ENCODE data around the gene FAAH.

FAAH gene

DNA sequence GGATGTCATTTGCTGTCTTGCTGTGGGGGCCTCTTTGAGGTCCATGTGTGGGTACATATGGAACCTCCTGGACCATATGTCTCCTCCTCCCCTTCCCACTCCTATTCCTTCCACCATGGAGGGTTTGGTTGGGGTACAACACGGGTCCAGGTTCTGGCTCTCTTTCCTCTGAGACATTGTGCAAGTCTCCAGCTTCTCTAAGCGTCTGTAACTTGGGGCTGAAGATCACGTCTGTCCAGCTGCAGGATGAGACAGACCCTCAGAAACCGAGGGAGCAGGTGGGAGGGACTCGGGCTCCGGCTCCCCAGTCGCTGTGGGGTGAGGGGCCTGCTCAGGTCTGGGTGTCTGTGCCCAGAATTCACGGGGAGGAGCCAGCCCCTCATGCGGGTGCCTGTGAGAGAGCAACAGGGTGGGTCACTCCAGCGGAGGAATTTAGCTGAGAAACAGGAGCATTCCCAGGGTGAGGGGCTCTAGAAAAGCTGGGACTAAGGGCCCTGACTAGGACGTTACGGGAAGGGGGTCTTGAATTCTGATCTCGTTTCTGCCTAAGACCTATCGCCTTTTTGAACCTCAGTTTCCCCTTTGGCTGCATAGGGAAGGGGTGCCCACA, 53.5 kb downstream of the FAAH start:
- no peak for TF ChIP-seq POLR2AphosphoS5 (IDR thresholded peaks at IDR 0.05; ENCODE audit: low read depth, low read length)
- TF ChIP-seq TAF1 (IDR thresholded peaks at IDR 0.05; ENCODE audit: borderline replicate concordance, low read depth, low read length): no peak
- TF ChIP-seq POLR2A (IDR thresholded peaks at IDR 0.05; ENCODE audit: low read depth, low read length): no peak
- FAIRE-seq (no peak), DNase-seq (ENCODE audit: insufficient read length) (no peak)

GRCh38 chr1:46448109-46448911, 54.2 kb downstream of the FAAH start:
- DNase-seq (ENCODE audit: insufficient read length) (no peak), FAIRE-seq (no peak)
- TF ChIP-seq TAF1 (IDR thresholded peaks at IDR 0.05; ENCODE audit: borderline replicate concordance, low read depth, low read length): no peak
- TF ChIP-seq POLR2AphosphoS5 (IDR thresholded peaks at IDR 0.05; ENCODE audit: low read depth, low read length): no peak
- no peak for TF ChIP-seq POLR2A (IDR thresholded peaks at IDR 0.05; ENCODE audit: low read depth, low read length)

DNA sequence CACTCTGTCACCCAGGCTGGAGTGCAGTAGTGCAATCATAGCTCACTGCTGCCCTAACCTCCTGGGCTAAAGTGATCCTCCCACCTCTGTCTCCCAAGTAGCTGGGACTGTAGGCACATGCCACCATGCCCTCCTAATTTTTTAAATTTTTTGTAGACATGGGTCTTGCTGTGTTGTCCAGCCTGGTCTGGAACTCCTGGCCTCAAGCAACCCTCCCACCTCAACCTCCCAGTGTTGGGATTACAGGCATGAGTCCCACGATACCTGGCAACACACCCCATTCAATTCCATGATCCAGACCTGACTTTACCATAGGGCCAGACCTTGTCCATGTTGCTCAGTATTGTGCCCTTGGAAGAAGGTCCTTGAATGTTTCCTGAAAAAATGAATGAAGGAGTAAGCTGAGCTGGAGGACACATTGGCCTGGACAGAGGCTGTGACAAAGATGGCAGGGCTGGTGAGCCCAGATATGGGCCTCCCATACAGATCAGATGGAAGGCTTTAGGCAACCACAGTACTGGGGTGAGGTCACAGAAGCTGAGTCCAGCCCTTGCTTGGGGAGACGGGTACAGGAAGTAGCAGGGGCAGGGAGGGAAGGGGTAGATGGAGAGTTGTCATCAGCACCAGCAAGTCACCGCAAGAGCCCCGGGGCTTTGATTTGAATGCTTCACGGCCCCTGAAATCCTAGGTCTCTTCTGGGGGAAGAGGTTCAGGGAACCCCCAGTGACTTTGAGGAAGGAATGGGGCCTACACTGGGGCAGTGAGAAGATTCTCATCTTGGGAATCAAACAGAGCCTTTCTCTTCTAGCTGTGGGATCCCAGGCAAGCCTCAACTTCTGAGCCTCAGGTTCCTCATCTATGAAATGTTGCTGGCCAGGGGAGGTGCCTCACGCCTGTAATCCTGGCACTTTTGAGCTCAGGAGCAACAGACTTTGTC, 55.4 kb downstream of the FAAH start:
- TF ChIP-seq TAF1 (IDR thresholded peaks at IDR 0.05; ENCODE audit: borderline replicate concordance, low read depth, low read length): no peak
- TF ChIP-seq POLR2A (IDR thresholded peaks at IDR 0.05; ENCODE audit: low read depth, low read length): no peak
- no peak for TF ChIP-seq POLR2AphosphoS5 (IDR thresholded peaks at IDR 0.05; ENCODE audit: low read depth, low read length)
- FAIRE-seq (no peak), DNase-seq (ENCODE audit: insufficient read length) (no peak)

GRCh38 chr1:46450160-46450517, 56.0 kb downstream of the FAAH start:
- DNase-seq (ENCODE audit: insufficient read length) (no peak), FAIRE-seq (no peak)
- TF ChIP-seq POLR2A (IDR thresholded peaks at IDR 0.05; ENCODE audit: low read depth, low read length) (no peak), TAF1 (IDR thresholded peaks at IDR 0.05; ENCODE audit: borderline replicate concordance, low read depth, low read length) (no peak), POLR2AphosphoS5 (IDR thresholded peaks at IDR 0.05; ENCODE audit: low read depth, low read length) (no peak)

- DNase-seq (ENCODE audit: insufficient read length): no peak
- FAIRE-seq: no peak
- TF ChIP-seq POLR2AphosphoS5 (IDR thresholded peaks at IDR 0.05; ENCODE audit: low read depth, low read length) (no peak), POLR2A (IDR thresholded peaks at IDR 0.05; ENCODE audit: low read depth, low read length) (no peak)
Observed at GRCh38 chr1:46451948-46452930, 58.1 kb downstream of the FAAH start.

GRCh38 chr1:46452931-46453325, 58.8 kb downstream of the FAAH start:
- TF ChIP-seq TAF1 (IDR thresholded peaks at IDR 0.05; ENCODE audit: borderline replicate concordance, low read depth, low read length) (no peak), POLR2A (IDR thresholded peaks at IDR 0.05; ENCODE audit: low read depth, low read length) (no peak), POLR2AphosphoS5 (IDR thresholded peaks at IDR 0.05; ENCODE audit: low read depth, low read length) (no peak)
- FAIRE-seq (no peak), DNase-seq (ENCODE audit: insufficient read length) (no peak)

GRCh38 chr1:46453449-46453848, 59.3 kb downstream of the FAAH start:
- DNase-seq (ENCODE audit: insufficient read length): no peak
- no peak for FAIRE-seq

DNA sequence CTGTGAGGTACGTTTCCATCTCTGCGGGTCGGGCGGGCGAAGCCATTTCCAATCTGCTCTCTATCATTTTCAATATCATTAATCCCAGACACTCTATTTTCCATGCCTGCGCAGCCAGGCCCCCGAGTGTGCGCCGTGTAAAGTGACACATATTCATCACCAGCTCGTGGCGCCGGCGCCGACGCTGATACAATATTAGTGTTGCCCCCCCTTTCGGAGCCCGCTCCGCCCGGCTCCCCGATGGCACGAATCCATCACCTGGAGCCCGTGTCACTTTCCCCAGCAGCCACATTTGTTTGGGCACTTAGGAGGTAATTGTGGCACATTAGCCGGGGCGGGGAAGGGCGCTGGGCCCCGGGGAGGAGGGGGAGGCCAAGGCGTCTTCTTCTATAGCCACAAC, 61.8 kb downstream of the FAAH start:
- DNase-seq (ENCODE audit: insufficient read length) (no peak), FAIRE-seq (no peak)
- TF ChIP-seq TAF1 (IDR thresholded peaks at IDR 0.05; ENCODE audit: borderline replicate concordance, low read depth, low read length) (no peak), POLR2AphosphoS5 (IDR thresholded peaks at IDR 0.05; ENCODE audit: low read depth, low read length) (no peak), POLR2A (IDR thresholded peaks at IDR 0.05; ENCODE audit: low read depth, low read length) (no peak)

More at GRCh38 chr1:46453449-46453848, 59.3 kb downstream of the FAAH start:
- no peak for TF ChIP-seq POLR2AphosphoS5 (IDR thresholded peaks at IDR 0.05; ENCODE audit: low read depth, low read length)
- no peak for TF ChIP-seq TAF1 (IDR thresholded peaks at IDR 0.05; ENCODE audit: borderline replicate concordance, low read depth, low read length)
- TF ChIP-seq POLR2A (IDR thresholded peaks at IDR 0.05; ENCODE audit: low read depth, low read length): no peak

GRCh38 chr1:46456411-46456963, 62.4 kb downstream of the FAAH start:
- DNase-seq (ENCODE audit: insufficient read length) (no peak), FAIRE-seq (no peak)
- TF ChIP-seq POLR2AphosphoS5 (IDR thresholded peaks at IDR 0.05; ENCODE audit: low read depth, low read length) (no peak), POLR2A (IDR thresholded peaks at IDR 0.05; ENCODE audit: low read depth, low read length) (no peak), TAF1 (IDR thresholded peaks at IDR 0.05; ENCODE audit: borderline replicate concordance, low read depth, low read length) (no peak)

DNA sequence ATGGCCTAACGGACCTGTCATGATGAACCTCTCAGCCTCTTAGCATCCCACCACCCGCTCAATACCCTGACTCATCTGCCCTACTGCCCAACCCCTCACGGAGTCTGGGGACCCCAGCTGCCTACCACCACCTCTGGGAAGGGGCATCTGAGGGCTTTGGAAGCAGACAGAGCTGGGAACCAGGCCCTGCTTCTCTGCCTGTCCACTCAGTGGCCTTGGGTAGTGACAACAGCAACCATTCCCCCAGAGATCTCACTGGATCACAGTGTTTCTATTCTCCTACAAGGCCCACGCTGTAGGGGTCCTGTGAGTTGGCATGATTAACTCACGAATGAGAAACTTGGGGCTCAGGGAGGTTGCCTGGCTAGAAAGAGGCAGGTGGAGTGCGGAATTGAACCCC, 63.1 kb downstream of the FAAH start:
- no peak for TF ChIP-seq POLR2AphosphoS5 (IDR thresholded peaks at IDR 0.05; ENCODE audit: low read depth, low read length)
- TF ChIP-seq TAF1 (IDR thresholded peaks at IDR 0.05; ENCODE audit: borderline replicate concordance, low read depth, low read length): no peak
- no peak for TF ChIP-seq POLR2A (IDR thresholded peaks at IDR 0.05; ENCODE audit: low read depth, low read length)
- no peak for FAIRE-seq

More for the DNA sequence above, 63.1 kb downstream of the FAAH start:
- no peak for DNase-seq (ENCODE audit: insufficient read length)
